Esophagus muscularis mucosa (tissue), 4 donors: ENCODE results near the gene DACH1. TPM values are rescaled to one million over a fixed set of nuclear protein-coding genes. Genes with fewer than 3 reads are reported as not detected.

Experiments used
- DNase-seq: peaks from one replicate; pipeline ENCODE4 v3.0.0-alpha.2; 2017; ENCODE audit errors: extremely low spot score
- H3K27ac ChIP-seq, 4 donors: fragments of 200-600 bp; sonication (generic); replicated peaks in 1 of 4; 1 replicate in 3 of 4; 2 replicates in 1 of 4; pipeline ENCODE4 v1.5.1; 2016 to 2019; ENCODE audit warnings: mild to moderate bottlenecking in 1 of 4
- H3K27me3 ChIP-seq, 4 donors: fragments of 200-600 bp; sonication (generic); one replicate each; pipeline versions ENCODE4 v1.5.1 to v1.6.0; 2016 to 2019
- H3K36me3 ChIP-seq, 4 donors: fragments of 200-600 bp; sonication (generic); one replicate each; pipeline ENCODE4 v1.5.1; 2016 to 2019
- H3K4me1 ChIP-seq, 4 donors: fragments of 200-600 bp; sonication (generic); one replicate each; pipeline ENCODE4 v1.5.1; 2016 to 2019
- H3K4me3 ChIP-seq, 4 donors: fragments of 200-600 bp; sonication (generic); 1 replicate in 2 of 4; 2 replicates in 2 of 4; pipeline ENCODE4 v1.5.1; 2016 to 2019; ENCODE audit warnings: mild to moderate bottlenecking in 4 of 4, moderate library complexity in 1 of 4
- H3K9me3 ChIP-seq, 4 donors: fragments of 200-600 bp; sonication (generic); 1 replicate in 3 of 4; 2 replicates in 1 of 4; pipeline ENCODE4 v1.5.1; 2016 to 2019
- CTCF ChIP-seq, 3 experiments: fragments of 200-600 bp in 2 of 3; fragments of 450-650 bp in 1 of 3; sonication (generic) in 2 of 3; IDR thresholded peaks; one replicate each; pipeline ENCODE4 v1.5.1; 2017 to 2019; ENCODE audit warnings: antibody characterized with exemption in 3 of 3, mild to moderate bottlenecking in 2 of 3, moderate library complexity in 1 of 3
- EP300 ChIP-seq: sonication (generic); formaldehyde crosslinking; IDR thresholded peaks from one replicate; pipeline ENCODE4 v1.6.1; 2017; ENCODE audit warnings: antibody characterized with exemption
- POLR2A ChIP-seq: fragments of 450-650 bp; IDR thresholded peaks from one replicate; pipeline ENCODE4 v1.6.1; 2017; ENCODE audit warnings: antibody characterized with exemption, moderate library complexity, mild to moderate bottlenecking, low read depth
- POLR2AphosphoS5 ChIP-seq, 2 donors: sonication (generic); formaldehyde crosslinking; IDR thresholded peaks; one replicate each; pipeline ENCODE4 v1.6.1; 2017; ENCODE audit warnings: antibody characterized with exemption in 2 of 2
- WGBS: methylation state at CpG from one replicate; pipeline ENCODE4 v1.1.5; 2018; 5-methylcytosine and 5-hydroxymethylcytosine counted together
- intact Hi-C: fragments of 100-400 bp; cut with DNase I; formaldehyde crosslinking; loops from one replicate; pipeline ENCODE4 v1.15.1; 2023
- total RNA-seq, 4 donors: library from RNA; depleted of rRNA; stranded (reverse); fragments of >200 nt; gene quantifications; one replicate each; pipeline versions ENCODE4 v1.1.0 to v1.2.1, GENCODE V29; 2016

DACH1 gene
- total RNA-seq, 4 donors from 2014 or later = 1.2 to 2.0 (median 1.5) TPM

- no peaks in the 10 kb centered on the region for H3K36me3 ChIP-seq
- intact Hi-C loops = no loop called here
- no peaks in the 10 kb centered on the region for H3K27me3 ChIP-seq
- H3K4me3 ChIP-seq = no peak overlapping the region
- no peak for DNase-seq
- no peak overlapping the region for H3K27ac ChIP-seq
- peaks cover 0 to 3% (median 0%) of the 10 kb centered on the region in 4 donors for H3K9me3 ChIP-seq
- TF ChIP-seq CTCF (IDR thresholded peaks at IDR 0.05) = no peak
- TF ChIP-seq POLR2A = no peak
- no peak for TF ChIP-seq POLR2AphosphoS5 (IDR thresholded peaks at IDR 0.05)
- TF ChIP-seq EP300 = no peak
- no peaks in the 10 kb centered on the region for H3K4me1 ChIP-seq
Measured at GRCh38 chr13:71886880-71887279, 19.9 kb upstream of the DACH1 start.

- DNase-seq = no peak
- H3K27me3 ChIP-seq = no peaks in the 10 kb centered on the region
- peaks cover 0 to 3% (median 0%) of the 10 kb centered on the region in 4 donors for H3K9me3 ChIP-seq
- no peaks in the 10 kb centered on the region for H3K36me3 ChIP-seq
- H3K4me3 ChIP-seq = no peak overlapping the region
- H3K4me1 ChIP-seq = no peaks in the 10 kb centered on the region
- intact Hi-C loops = no loop called here
- H3K27ac ChIP-seq = no peak overlapping the region
- no peak for TF ChIP-seq EP300
- TF ChIP-seq POLR2A = no peak
- no peak for TF ChIP-seq CTCF (IDR thresholded peaks at IDR 0.05)
- no peak for TF ChIP-seq POLR2AphosphoS5 (IDR thresholded peaks at IDR 0.05)
Measured at GRCh38 chr13:71882120-71882519, 15.1 kb upstream of the DACH1 start.

GRCh38 chr13:71880753-71881541 is 13.9 kb upstream of the DACH1 start:
- 80% methylated on average over 6 of the region's 6 CpGs for WGBS
- intact Hi-C loops = no loop called here
- peaks cover 0 to 3% (median 0%) of the 10 kb centered on the region in 4 donors for H3K9me3 ChIP-seq
- no peak for DNase-seq
- H3K27ac ChIP-seq = no peak overlapping the region
- TF ChIP-seq POLR2AphosphoS5 (IDR thresholded peaks at IDR 0.05) (no peak), POLR2A (no peak), EP300 (no peak), CTCF (IDR thresholded peaks at IDR 0.05) (no peak)
- H3K4me3 ChIP-seq = no peak overlapping the region
- H3K36me3 ChIP-seq = no peaks in the 10 kb centered on the region
- no peaks in the 10 kb centered on the region for H3K27me3 ChIP-seq
- H3K4me1 ChIP-seq = no peaks in the 10 kb centered on the region

- 77% methylated on average over 6 of the region's 6 CpGs for WGBS
- Histone ChIP-seq H3K27me3 (no peaks in the 10 kb centered on the region), H3K4me3 (no peak overlapping the region), H3K4me1 (no peaks in the 10 kb centered on the region), H3K9me3 (peaks cover 0 to 3% (median 0%) of the 10 kb centered on the region in 4 donors), H3K36me3 (no peaks in the 10 kb centered on the region), H3K27ac (no peak overlapping the region)
- DNase-seq = no peak
- intact Hi-C loops = no loop called here
- no peak for TF ChIP-seq POLR2AphosphoS5 (IDR thresholded peaks at IDR 0.05)
- no peak for TF ChIP-seq CTCF (IDR thresholded peaks at IDR 0.05)
- TF ChIP-seq EP300 = no peak
- TF ChIP-seq POLR2A = no peak
Measured at GRCh38 chr13:71879808-71880344, 12.9 kb upstream of the DACH1 start.

- H3K27me3 ChIP-seq = no peaks in the 10 kb centered on the region
- H3K9me3 ChIP-seq = peaks cover 0 to 3% (median 0%) of the 10 kb centered on the region in 4 donors
- DNase-seq = no peak
- TF ChIP-seq EP300 = no peak
- TF ChIP-seq CTCF (IDR thresholded peaks at IDR 0.05) = peak; percentile 19 to 46 (median 29)
- no peak for TF ChIP-seq POLR2A
- TF ChIP-seq POLR2AphosphoS5 (IDR thresholded peaks at IDR 0.05) = no peak
- no peaks in the 10 kb centered on the region for H3K4me1 ChIP-seq
- no peaks in the 10 kb centered on the region for H3K36me3 ChIP-seq
- intact Hi-C loops = no loop called here
- no peak overlapping the region for H3K27ac ChIP-seq
- WGBS = 10% methylated on average over 3 of the region's 3 CpGs
- no peak overlapping the region for H3K4me3 ChIP-seq
Measured at GRCh38 chr13:71879129-71879535, 12.1 kb upstream of the DACH1 start.
